Measurements from ENCODE around the gene SPOCD1.

The SPOCD1 gene

DNA sequence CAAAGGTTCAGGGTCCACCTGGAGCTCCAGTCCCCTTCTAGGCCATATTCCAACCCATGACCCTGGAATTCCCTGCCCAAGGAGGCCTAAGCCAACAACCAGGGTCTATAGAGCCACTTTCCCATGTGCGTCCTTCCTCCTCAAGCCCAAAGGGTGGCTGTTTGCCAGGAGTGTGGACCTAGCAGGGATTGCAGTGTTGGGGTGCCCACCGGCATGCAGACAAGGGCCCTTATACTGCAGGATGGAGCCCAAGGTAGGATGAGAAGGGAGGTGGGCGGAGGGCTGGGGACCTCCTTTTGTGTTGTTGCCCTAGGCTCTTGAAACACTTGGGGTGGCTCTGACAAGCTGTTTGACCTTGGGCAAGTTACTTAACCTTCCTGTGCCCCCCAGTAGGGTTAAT lies 32.0 kb downstream of the SPOCD1 start:
- H3K4me3 Mint-ChIP-seq = no peak overlapping the region
- H3K36me3 Mint-ChIP-seq (ENCODE audit: low read depth) = no peaks in the 10 kb centered on the region
- H3K9me3 Mint-ChIP-seq = no peaks in the 10 kb centered on the region
- H3K4me1 Mint-ChIP-seq (ENCODE audit: low read depth) = peaks cover 17% of the 10 kb centered on the region
- H3K27ac Mint-ChIP-seq = no peak overlapping the region
- H3K27me3 Mint-ChIP-seq (ENCODE audit: low read depth) = no peaks in the 10 kb centered on the region
- no peak for DNase-seq (ENCODE audit: low spot score)

DNA sequence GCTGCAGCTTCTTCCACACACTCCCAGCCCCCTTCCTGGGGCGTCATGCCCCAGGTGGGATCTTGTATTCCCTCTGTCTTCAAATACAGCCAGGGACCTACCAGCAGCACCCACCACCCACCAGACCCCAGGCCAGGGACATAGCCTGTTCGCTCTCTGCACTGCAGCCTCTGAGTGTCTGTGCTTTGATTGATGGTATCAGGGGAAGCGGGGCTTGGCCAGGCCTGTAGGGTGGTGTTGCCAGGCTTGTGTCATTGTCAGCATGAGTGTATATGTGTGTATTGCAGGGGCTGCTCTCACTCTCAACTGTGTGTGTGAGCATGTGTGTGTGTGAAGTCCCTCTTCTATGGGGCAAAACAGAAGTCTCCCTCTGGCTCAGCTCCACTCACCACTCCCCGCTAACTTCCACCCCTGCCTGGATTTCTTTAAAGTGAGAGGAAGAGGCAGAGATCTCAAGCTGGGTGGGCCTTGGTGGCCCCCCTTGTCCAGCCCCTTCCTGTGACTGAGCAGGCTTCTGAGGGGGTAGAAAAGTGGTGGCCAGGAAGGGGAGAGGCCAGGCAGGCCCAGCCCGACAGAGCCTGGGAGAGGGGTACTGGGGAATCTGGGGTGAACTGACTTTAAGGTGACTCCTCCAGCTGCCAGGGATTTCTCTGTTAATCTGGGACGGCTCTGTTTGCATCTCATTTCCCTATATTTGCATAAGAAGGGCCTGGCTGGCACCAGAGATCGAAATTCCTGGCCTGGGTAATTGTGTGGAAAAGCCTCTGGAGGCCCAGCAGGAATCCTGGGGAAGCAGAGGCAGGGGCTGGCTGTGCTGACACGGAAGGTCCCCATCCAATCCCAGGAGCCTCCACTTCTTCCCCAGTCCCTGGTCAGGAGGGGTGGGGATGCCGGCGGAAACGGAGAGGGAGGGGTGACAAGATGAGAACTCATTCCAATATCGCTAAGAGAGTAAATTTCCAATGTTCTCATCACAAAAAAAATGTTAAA lies 33.1 kb downstream of the SPOCD1 start:
- H3K4me3 Mint-ChIP-seq = no peak overlapping the region
- no peak overlapping the region for H3K27ac Mint-ChIP-seq
- no peaks in the 10 kb centered on the region for H3K36me3 Mint-ChIP-seq (ENCODE audit: low read depth)
- H3K9me3 Mint-ChIP-seq = no peaks in the 10 kb centered on the region
- H3K4me1 Mint-ChIP-seq (ENCODE audit: low read depth) = peaks cover 11% of the 10 kb centered on the region
- no peaks in the 10 kb centered on the region for H3K27me3 Mint-ChIP-seq (ENCODE audit: low read depth)
- no peak for DNase-seq (ENCODE audit: low spot score)

DNA sequence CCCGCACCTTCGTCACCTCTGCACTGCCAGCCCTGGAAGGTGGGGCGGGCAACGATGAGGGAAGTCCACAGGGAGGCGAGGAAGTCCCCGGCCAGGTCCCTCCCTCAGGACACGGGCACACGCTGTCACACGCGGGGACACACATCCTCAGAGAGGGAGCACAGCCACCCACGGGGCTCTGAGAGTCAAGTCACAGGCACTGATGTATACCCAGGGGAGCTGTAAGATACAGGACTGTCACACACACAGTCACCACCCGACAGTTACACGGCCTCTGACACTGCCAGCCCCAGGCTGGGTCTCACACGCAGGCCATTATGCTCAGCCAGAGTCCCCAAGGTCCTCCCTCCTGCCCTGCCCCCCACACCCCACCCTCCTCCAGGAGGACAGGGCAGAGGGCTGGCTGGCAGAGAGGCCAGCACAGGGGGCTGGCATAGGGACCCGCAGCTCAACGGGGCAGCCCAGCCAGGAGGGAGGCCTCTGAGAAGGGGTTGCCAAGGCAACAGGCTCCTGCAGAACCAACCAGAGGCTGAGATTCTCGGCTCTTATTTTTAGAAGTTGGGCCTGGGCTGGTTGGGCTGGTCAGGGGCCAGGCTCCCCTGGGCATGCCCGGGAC lies 34.0 kb downstream of the SPOCD1 start:
- no peak overlapping the region for H3K27ac Mint-ChIP-seq

DNA sequence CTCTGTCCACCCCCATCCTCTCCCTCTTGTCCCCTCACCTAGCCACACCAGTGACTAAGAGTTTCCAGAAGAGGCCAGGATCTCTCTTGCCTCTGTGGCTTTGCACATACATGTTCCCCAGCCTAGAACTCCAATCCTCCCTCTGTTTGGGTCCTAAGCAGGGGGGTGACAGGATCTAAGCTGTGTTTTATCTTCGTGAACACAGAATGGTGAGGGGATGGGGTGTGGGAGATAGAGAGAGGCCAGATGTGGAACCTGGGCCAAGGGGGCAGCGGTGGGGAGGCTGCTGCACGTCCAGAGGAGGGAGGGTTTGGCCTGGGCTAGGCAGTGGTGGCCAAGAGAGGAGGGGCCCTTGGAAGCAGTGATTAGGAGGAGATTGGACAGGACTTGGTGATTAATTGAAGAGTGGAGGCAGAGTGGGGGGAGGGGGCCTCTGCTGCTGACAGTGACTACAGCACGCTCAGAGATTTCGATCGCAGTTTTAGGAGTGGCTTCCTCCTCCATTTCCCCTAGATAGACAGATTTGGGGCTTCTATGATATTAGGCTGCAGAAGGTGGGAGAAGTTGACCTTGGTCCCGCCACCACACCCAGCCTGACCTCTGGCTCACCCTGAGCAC lies 34.6 kb downstream of the SPOCD1 start:
- Mint-ChIP-seq H3K27me3 (ENCODE audit: low read depth) (no peaks in the 10 kb centered on the region), H3K27ac (peak overlapping the region; percentile 1), H3K36me3 (ENCODE audit: low read depth) (no peaks in the 10 kb centered on the region), H3K9me3 (no peaks in the 10 kb centered on the region), H3K4me3 (no peak overlapping the region), H3K4me1 (ENCODE audit: low read depth) (peaks cover 7% of the 10 kb centered on the region)
- no peak for DNase-seq (ENCODE audit: low spot score)

More for the DNA sequence above, 34.0 kb downstream of the SPOCD1 start:
- Mint-ChIP-seq H3K4me3 (no peak overlapping the region), H3K27me3 (ENCODE audit: low read depth) (no peaks in the 10 kb centered on the region), H3K9me3 (no peaks in the 10 kb centered on the region), H3K4me1 (ENCODE audit: low read depth) (peaks cover 7% of the 10 kb centered on the region), H3K36me3 (ENCODE audit: low read depth) (no peaks in the 10 kb centered on the region)
- DNase-seq (ENCODE audit: low spot score) = no peak

DNA sequence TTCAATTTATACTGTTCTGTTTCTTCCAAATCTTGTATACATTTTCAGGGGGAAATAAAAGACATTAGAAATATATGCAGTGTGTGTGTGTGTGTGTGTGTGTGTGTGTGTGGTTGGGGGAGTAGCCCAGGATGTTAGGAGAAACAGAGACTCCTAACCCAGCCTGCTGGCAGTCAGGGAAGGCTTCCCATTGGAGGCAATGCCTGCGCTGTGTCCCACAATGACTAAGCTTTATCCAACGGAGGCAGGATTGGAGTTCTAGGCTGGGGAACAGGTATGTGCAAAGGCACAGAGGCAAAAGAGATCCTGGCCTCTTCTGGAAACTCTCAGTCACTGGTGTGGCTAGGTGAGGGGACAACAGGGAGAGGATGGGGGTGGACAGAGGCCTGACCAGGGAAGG lies 35.2 kb downstream of the SPOCD1 start:
- Mint-ChIP-seq H3K27me3 (ENCODE audit: low read depth) (no peaks in the 10 kb centered on the region), H3K27ac (no peak overlapping the region), H3K4me3 (no peak overlapping the region), H3K4me1 (ENCODE audit: low read depth) (peaks cover 7% of the 10 kb centered on the region), H3K9me3 (no peaks in the 10 kb centered on the region), H3K36me3 (ENCODE audit: low read depth) (no peaks in the 10 kb centered on the region)
- DNase-seq (ENCODE audit: low spot score) = no peak

DNA sequence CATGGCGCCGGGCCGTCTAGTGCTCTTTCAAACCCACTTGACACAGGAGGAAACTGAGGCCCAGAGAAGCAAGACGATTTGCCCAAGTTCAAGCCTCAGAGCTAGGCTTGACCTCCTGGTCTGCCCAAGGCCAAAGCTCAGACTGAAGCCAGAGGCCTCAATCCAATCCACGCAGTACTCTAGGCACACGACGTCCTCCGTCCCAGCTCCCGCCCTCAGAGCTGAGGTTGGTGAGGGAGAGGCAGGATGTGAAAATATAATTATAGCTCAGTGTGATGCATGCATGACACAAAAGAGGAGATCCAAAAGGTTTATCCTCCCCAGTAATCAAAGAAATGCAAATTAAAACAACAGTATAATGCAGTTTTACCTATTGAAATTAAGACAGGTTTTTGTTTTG lies 36.1 kb downstream of the SPOCD1 start:
- no peak overlapping the region for H3K27ac Mint-ChIP-seq
- no peaks in the 10 kb centered on the region for H3K9me3 Mint-ChIP-seq
- H3K36me3 Mint-ChIP-seq (ENCODE audit: low read depth) = no peaks in the 10 kb centered on the region
- no peak overlapping the region for H3K4me3 Mint-ChIP-seq
- DNase-seq (ENCODE audit: low spot score) = no peak
- peaks cover 3% of the 10 kb centered on the region for H3K27me3 Mint-ChIP-seq (ENCODE audit: low read depth)
- peaks cover 7% of the 10 kb centered on the region for H3K4me1 Mint-ChIP-seq (ENCODE audit: low read depth)

DNA sequence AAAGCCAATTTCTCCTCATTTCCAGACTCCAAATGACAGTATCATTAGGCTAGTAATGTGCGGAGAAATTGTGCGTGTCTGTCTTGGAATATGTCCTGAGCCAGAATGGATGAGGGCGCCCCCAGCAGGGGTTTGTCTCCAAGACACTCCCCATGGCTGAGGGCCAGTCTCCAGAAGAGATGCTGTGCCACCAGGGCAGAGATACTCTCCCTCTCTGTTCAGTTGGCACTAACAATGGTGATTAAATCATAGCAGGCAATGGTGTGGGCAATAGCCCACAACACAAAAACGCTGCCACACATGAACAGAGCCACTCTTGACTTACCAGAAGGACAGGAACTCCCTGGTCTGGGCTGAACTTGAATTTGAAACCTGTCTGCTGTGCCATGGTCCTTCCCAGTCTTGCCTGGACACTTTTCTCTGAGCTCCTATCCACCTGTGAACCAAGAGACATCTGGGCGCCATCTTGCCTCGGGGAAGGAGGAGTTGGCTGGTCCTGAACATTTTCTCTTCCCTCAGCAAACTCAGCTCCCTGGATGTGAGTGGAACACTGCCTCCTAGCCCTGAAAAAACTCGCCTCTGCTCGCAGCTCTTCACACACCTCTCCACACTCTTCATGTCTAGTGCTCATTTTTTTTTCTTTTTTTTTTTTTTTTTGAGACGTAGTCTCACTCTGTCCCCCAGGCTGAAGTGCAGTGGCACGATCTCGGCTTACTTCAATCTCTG lies 36.9 kb downstream of the SPOCD1 start:
- no peak for DNase-seq (ENCODE audit: low spot score)
- Mint-ChIP-seq H3K9me3 (no peaks in the 10 kb centered on the region), H3K27me3 (ENCODE audit: low read depth) (peaks cover 10% of the 10 kb centered on the region), H3K27ac (no peak overlapping the region), H3K4me3 (no peak overlapping the region), H3K4me1 (ENCODE audit: low read depth) (peaks cover 13% of the 10 kb centered on the region), H3K36me3 (ENCODE audit: low read depth) (no peaks in the 10 kb centered on the region)

DNA sequence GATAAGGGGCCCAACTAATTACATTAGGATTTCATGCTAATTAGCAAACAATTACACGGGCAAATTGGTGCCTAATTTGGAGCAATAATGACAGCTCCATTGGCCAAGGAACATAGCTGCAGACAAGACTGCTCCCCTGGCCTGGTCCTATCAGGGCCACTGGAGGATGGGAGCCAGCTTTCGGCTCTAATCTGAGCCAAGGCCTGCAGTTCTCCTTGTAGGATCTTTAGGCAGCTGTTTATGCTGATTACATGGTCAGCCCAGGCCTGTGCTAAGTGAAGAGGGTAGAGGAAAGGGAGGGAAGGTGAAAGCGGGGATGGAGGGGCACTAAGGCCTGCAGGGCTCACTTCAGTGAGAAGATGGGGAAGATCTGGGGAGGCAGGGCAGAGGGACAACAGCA lies 39.3 kb downstream of the SPOCD1 start:
- H3K27me3 Mint-ChIP-seq (ENCODE audit: low read depth) = peaks cover 25% of the 10 kb centered on the region
- no peak overlapping the region for H3K27ac Mint-ChIP-seq
- H3K4me3 Mint-ChIP-seq = no peak overlapping the region
- peaks cover 22% of the 10 kb centered on the region for H3K4me1 Mint-ChIP-seq (ENCODE audit: low read depth)
- no peaks in the 10 kb centered on the region for H3K9me3 Mint-ChIP-seq
- H3K36me3 Mint-ChIP-seq (ENCODE audit: low read depth) = no peaks in the 10 kb centered on the region
- DNase-seq (ENCODE audit: low spot score) = no peak

DNA sequence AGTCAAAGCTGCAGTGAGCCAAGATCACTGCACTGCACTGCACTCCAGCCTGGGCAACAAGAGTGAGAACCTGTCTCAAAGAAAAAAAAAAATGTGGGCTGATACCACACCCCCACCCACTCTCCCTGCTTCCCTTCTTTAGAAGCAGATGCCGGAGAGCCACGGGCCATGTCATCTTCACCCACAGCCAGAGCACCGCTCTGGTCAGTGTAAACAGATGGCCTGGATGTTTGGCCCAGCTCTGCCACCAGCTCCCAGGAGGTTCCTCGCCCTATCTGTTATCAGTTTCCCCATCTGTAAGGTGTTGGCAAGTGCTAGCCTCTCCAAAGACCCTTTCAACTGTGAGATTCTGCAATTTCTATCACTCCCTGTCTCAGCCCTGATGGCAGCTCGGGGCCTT lies 39.8 kb downstream of the SPOCD1 start:
- no peak for DNase-seq (ENCODE audit: low spot score)
- Mint-ChIP-seq H3K4me3 (no peak overlapping the region), H3K27ac (no peak overlapping the region), H3K4me1 (ENCODE audit: low read depth) (peaks cover 22% of the 10 kb centered on the region), H3K9me3 (no peaks in the 10 kb centered on the region), H3K36me3 (ENCODE audit: low read depth) (no peaks in the 10 kb centered on the region), H3K27me3 (ENCODE audit: low read depth) (peaks cover 30% of the 10 kb centered on the region)

DNA sequence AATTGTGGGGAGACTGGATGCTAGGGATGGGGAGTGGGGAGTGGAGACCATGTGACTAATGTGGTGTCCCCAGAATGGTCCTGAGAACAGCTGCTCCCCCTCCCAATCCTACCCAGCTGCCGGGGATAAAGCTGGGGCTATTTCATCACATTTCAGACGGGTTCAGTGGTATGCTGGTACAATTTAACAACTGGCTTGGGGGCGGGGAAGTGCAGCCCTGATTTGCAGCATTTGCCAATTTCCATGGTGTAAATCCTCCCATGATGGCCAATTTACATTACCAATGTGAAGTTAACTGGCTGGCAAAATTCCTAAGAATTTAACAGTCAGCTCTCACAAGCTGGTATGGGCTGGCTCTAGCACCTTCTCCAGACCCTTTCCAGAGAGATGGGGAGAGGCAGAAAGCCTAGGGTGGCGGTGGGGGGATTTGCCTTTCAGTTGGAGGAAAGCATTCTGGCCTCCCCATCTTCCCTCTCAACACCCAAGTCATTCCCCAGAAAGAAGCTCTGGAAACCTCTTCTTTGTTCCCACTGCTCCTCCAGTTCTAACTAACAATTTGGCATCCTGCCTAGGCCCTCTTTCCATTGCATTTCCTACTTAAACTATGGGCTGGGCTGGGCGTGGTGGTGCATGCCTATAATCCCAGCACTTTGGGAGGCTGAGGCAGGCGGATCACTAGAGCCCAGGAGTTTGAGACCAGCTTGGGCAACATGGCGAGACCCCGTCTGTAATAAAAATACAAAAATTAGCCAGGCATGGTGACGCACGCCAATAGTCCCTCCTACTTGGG lies 40.4 kb downstream of the SPOCD1 start:
- no peaks in the 10 kb centered on the region for H3K9me3 Mint-ChIP-seq
- H3K27ac Mint-ChIP-seq = no peak overlapping the region
- H3K4me3 Mint-ChIP-seq = no peak overlapping the region
- H3K36me3 Mint-ChIP-seq (ENCODE audit: low read depth) = no peaks in the 10 kb centered on the region
- peaks cover 24% of the 10 kb centered on the region for H3K4me1 Mint-ChIP-seq (ENCODE audit: low read depth)
- peaks cover 33% of the 10 kb centered on the region for H3K27me3 Mint-ChIP-seq (ENCODE audit: low read depth)
- no peak for DNase-seq (ENCODE audit: low spot score)

DNA sequence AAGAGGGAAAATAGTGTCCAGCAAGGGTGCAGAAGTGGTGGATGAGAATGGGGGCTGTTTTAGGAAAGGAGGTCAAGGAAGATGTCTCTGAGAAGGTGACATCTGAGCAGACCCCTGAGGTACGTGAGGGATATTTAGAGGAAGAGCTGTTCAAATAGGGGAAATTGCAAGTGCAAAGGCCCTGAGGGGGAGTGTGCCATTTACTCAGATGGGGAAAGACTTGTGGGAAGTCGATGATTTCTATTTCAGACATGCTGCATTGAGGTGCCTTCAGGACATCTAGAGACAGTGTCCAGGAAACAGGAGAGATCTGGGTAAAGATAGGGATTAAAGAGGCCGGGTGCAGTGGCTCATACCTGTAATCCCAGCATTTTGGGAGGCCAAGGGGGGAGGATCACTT lies 41.3 kb downstream of the SPOCD1 start:
- no peak overlapping the region for H3K27ac Mint-ChIP-seq
- DNase-seq (ENCODE audit: low spot score) = no peak
- no peaks in the 10 kb centered on the region for H3K9me3 Mint-ChIP-seq
- H3K4me1 Mint-ChIP-seq (ENCODE audit: low read depth) = peaks cover 25% of the 10 kb centered on the region
- H3K27me3 Mint-ChIP-seq (ENCODE audit: low read depth) = peaks cover 33% of the 10 kb centered on the region
- H3K36me3 Mint-ChIP-seq (ENCODE audit: low read depth) = no peaks in the 10 kb centered on the region
- no peak overlapping the region for H3K4me3 Mint-ChIP-seq

DNA sequence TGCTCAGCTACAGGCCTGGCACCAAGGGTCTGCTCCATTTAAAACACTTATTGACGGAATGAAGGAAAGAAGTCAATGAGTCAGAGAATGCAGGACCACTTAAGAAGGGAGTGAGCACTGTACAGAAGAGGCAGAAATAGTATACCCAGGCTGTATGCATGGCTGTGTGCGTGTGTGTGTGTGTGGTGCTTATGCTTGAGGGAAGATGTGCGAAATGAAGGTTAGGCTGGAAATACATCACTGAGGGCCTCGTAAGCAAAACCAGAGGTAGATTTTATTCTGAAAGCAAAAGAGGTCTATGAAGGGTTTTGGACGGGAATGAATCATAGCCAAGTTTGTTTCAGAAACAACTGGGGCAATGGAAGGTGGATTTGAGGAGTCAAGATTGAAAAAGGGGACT lies 42.0 kb downstream of the SPOCD1 start:
- H3K27me3 Mint-ChIP-seq (ENCODE audit: low read depth) = peaks cover 33% of the 10 kb centered on the region
- no peak overlapping the region for H3K4me3 Mint-ChIP-seq
- no peaks in the 10 kb centered on the region for H3K36me3 Mint-ChIP-seq (ENCODE audit: low read depth)
- H3K27ac Mint-ChIP-seq = no peak overlapping the region
- H3K4me1 Mint-ChIP-seq (ENCODE audit: low read depth) = peaks cover 31% of the 10 kb centered on the region
- peak; percentile 47 for DNase-seq (ENCODE audit: low spot score)
- no peaks in the 10 kb centered on the region for H3K9me3 Mint-ChIP-seq

DNA sequence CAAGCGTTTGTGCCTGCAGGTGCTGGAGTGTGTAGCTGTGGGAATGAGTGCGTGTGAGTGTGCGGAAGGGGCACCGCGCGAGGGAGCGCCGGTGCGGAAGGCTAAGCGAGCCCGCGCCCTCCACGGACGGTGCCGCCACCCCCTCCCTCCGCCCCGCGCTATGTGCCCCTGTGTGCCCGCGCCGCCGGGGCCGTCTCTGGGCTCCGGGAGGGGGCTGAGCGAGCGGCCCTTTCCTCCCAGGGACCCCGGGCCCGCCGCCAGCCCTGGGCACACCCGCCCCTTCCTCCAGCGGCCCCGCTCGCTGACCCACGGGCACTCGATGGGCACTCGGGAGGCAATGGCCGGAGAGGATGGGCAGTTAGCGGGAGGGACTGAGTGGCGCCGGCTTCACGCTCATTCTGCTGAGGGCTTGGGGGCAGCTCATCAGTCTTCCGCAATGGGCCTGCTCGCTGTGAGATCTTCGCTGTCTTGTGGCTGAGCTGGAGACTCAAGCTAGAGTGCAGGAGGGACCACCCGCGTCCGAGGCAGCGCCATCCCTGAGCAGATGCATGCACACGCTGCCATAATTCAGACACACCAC lies 43.1 kb downstream of the SPOCD1 start:
- DNase-seq (ENCODE audit: low spot score) = no peak
- Mint-ChIP-seq H3K27me3 (ENCODE audit: low read depth) (peaks cover 39% of the 10 kb centered on the region), H3K4me3 (peak overlapping the region; percentile 78), H3K9me3 (no peaks in the 10 kb centered on the region), H3K4me1 (ENCODE audit: low read depth) (peaks cover 38% of the 10 kb centered on the region), H3K36me3 (ENCODE audit: low read depth) (no peaks in the 10 kb centered on the region), H3K27ac (no peak overlapping the region)

Measured in T-helper 2 cell treated with Interferon-gamma antibody and Interleukin-4, amounts not matched to agents 5 μg/mL and 100 μg/mL, for 36 hours (primary cell).